H54 (cell line): ENCODE data around the gene PRKCD.

ENCODE experiments used
- DNase-seq: peaks from one replicate; pipeline ENCODE4 v3.0.0; 2011; ENCODE audit warnings: low spot score, mixed read lengths; ENCODE audit not compliant: insufficient read length
- FAIRE-seq: peaks from 3 replicates; lab custom pipeline; 2011; peaks lifted over from hg19 to GRCh38; lab: Jason Lieb, UNC
- POLR2A ChIP-seq: IDR thresholded peaks from 2 replicates; pipeline ENCODE4 v1.6.1; 2011; ENCODE audit warnings: low read depth, mild to moderate bottlenecking, low read length

Gene PRKCD

DNA sequence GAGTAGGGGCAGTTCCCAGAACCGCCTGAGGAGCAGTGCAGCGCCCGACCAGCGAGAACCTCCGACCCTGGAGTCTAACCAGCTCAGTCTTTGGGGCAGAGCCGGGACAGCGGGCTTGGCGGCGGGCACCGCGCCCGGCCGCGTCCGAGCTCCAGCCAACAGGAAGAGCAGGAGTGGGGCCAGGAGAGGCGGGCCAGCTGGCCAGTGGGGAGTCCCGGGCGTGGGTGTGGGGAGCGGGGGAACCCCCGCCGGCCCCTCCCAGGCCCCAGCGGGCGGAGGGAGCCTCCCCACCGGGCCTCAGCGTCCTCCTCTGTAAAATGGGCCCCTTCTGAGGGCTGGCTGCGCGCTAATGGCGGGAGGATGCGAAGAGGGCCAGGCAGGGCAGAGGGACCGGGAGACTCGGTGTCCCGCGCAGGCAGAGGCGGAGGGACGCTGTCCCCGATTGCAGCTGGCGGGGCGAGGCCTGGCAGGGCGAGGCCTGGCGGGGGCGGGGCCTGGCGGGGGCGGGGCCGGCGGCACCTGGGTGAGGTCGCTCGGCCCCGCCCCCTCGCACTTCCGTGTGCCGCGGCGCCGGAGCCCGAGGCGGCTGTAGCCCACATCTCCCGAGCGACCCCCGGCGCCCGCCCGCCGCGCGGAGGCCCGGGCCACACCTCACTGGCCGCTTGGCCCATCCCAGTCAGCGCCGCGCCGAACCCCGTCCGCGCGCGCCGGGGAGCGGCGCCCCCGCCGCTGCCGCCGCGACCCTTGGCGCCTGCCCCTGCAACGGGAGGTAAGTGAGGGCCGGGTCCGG lies at the start of gene PRKCD:
Gene PRKCD, plus strand, starts transcription at position 550 of the 790 bp plus-strand sequence. CDS start 17,214 bp downstream, outside the sequence.
- TF ChIP-seq POLR2A = peak; percentile 66
- peak; percentile 94 for DNase-seq
- no peak for FAIRE-seq

DNA sequence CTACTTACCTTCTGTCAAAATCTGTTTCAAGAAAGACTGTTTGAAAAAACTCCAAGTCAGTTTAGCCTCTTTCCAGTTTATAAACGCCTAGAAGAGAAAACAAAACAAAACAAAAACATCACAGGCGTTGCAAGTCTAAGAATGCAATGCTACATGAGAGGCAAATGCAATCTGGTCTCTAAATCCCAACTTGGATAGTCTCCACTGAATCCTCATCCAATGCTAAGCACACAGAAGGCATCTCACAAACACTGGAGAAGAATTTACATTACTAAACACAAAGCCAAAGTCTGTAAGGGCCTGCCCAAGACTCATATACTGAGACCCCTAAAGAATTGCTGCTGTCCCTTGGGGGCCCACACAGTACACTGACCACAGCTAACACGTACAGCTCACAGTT lies 49.2 kb upstream of the PRKCD start:
- TF ChIP-seq POLR2A = no peak
- no peak for FAIRE-seq

GRCh38 chr3:53113293-53114010 lies 47.6 kb upstream of the PRKCD start:
- FAIRE-seq (no peak), DNase-seq (no peak)
- no peak for TF ChIP-seq POLR2A

More for the DNA sequence above, 49.2 kb upstream of the PRKCD start:
- no peak for DNase-seq

- FAIRE-seq (peak; percentile 64), DNase-seq (peak; percentile 73)
- no peak for TF ChIP-seq POLR2A
Measured at GRCh38 chr3:53114011-53114400, 47.0 kb upstream of the PRKCD start.

GRCh38 chr3:53114412-53115074 lies 46.5 kb upstream of the PRKCD start:
- FAIRE-seq (peak; percentile 67), DNase-seq (peak; percentile 31)
- no peak for TF ChIP-seq POLR2A

GRCh38 chr3:53116956-53117355 lies 44.1 kb upstream of the PRKCD start:
- no peak for TF ChIP-seq POLR2A
- DNase-seq = no peak
- no peak for FAIRE-seq

- no peak for TF ChIP-seq POLR2A
- no peak for DNase-seq
- FAIRE-seq = no peak
Measured at GRCh38 chr3:53120336-53120735, 40.7 kb upstream of the PRKCD start.

- no peak for TF ChIP-seq POLR2A
- DNase-seq = no peak
- FAIRE-seq = no peak
Measured at GRCh38 chr3:53122255-53122932, 38.6 kb upstream of the PRKCD start.

DNA sequence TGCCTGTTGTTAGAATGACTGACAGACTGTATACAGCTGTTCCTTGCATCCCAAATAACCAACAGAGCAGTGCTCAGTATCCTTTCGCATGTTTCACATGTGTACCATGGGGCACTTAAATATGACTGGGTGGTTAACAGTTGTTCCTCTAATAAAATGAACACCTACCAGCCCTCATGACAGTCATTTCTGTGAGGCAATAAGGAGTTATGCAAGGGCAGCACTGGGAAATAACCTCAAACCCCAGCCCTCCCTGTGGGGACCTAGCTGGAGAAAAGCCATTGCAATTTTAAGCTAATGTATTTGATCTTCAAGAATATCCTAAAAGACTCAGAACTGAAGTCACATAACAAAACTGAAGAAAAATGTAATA lies 38.1 kb upstream of the PRKCD start:
- no peak for DNase-seq

GRCh38 chr3:53123510-53123909 lies 37.5 kb upstream of the PRKCD start:
- TF ChIP-seq POLR2A = no peak
- FAIRE-seq (no peak), DNase-seq (no peak)

More for the DNA sequence above, 38.1 kb upstream of the PRKCD start:
- TF ChIP-seq POLR2A = no peak
- no peak for FAIRE-seq

DNA sequence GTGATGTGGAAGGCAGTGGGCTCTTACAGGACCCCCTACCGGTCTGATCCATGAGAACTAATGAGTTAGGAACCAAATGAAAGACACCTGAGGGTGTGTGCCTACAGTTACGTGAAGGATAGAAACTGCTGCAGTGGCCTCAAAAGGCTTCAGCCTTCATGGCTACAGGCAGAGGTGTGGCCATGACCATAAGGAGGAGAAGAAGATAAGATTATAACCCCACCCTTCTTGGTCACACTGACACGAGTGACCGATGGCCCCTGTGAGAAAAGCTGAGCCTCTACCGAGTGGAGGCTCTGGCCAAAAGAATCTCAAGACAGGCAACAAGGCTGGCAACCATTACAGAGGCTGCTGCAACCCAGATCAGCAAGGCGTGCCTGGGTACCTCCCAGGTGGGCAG lies 37.1 kb upstream of the PRKCD start:
- DNase-seq (no peak), FAIRE-seq (no peak)
- TF ChIP-seq POLR2A = no peak

- FAIRE-seq (no peak), DNase-seq (no peak)
- TF ChIP-seq POLR2A = no peak
Measured at GRCh38 chr3:53126601-53127000, 34.4 kb upstream of the PRKCD start.

GRCh38 chr3:53129344-53129743 lies 31.7 kb upstream of the PRKCD start:
- FAIRE-seq (no peak), DNase-seq (no peak)
- TF ChIP-seq POLR2A = no peak
